ENCODE data around the gene FYCO1. TPM values are rescaled to one million over a fixed set of nuclear protein-coding genes. Genes with fewer than 3 reads are reported as not detected.

The FYCO1 gene
- total and polyA plus RNA-seq, 2 of the 13 experiments (the other 11 are each of a cell fraction or from before 2014, with no cell fraction given): 2.7 to 4.2 TPM

DNA sequence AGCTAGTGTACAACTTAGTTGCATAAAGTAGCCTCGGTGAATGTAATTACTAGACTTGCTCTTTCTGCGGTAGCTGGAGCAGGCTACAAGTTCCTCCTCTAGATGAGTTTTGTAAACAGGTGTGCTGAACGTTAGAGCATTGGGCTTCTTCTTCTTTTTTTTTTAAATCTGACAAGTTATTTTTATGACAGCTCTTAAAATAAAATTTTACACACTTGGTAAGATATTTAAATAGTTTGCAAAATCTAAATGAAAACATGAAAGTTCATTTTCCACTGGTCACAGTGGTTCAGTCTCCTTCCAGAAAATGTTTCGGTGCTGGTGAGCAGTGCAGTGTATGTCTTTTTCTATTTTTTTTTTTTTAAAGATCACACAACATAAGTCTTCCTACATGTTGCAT is 106.3 kb downstream of the FYCO1 start:
- no TSS peak for BruUV-seq (replicated peaks)
- in situ Hi-C loops (cut with HindIII; ENCODE audit: extremely low pct_ligation_motif_present, low pct_unique_long_range_greater_than_20kb) (no loop called here), intact Hi-C loops (cut with micrococcal nuclease; ENCODE audit: unreplicated experiment) (no loop called here)
- TF ChIP-seq, protein P1, sequence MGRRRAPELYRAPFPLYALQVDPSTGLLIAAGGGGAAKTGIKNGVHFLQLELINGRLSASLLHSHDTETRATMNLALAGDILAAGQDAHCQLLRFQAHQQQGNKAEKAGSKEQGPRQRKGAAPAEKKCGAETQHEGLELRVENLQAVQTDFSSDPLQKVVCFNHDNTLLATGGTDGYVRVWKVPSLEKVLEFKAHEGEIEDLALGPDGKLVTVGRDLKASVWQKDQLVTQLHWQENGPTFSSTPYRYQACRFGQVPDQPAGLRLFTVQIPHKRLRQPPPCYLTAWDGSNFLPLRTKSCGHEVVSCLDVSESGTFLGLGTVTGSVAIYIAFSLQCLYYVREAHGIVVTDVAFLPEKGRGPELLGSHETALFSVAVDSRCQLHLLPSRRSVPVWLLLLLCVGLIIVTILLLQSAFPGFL (CRISPR knock-in tag; IDR thresholded peaks at IDR 0.05): no peak
- TF ChIP-seq PHB2 (IDR thresholded peaks at IDR 0.05; ENCODE audit: partially characterized antibody) (no peak), CHD4 (IDR thresholded peaks at IDR 0.05; ENCODE audit: borderline replicate concordance, low read length) (no peak), SCMH1 (CRISPR knock-in tag; IDR thresholded peaks at IDR 0.05; ENCODE audit: borderline replicate concordance) (no peak), BCL6 (CRISPR knock-in tag; IDR thresholded peaks at IDR 0.05) (no peak), ZNF235 (CRISPR knock-in tag; IDR thresholded peaks at IDR 0.05; ENCODE audit: borderline replicate concordance) (no peak)
- TF ChIP-seq, protein P2, sequence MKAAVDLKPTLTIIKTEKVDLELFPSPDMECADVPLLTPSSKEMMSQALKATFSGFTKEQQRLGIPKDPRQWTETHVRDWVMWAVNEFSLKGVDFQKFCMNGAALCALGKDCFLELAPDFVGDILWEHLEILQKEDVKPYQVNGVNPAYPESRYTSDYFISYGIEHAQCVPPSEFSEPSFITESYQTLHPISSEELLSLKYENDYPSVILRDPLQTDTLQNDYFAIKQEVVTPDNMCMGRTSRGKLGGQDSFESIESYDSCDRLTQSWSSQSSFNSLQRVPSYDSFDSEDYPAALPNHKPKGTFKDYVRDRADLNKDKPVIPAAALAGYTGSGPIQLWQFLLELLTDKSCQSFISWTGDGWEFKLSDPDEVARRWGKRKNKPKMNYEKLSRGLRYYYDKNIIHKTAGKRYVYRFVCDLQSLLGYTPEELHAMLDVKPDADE (CRISPR knock-in tag; IDR thresholded peaks at IDR 0.05): no peak
- TF ChIP-seq, protein P3, sequence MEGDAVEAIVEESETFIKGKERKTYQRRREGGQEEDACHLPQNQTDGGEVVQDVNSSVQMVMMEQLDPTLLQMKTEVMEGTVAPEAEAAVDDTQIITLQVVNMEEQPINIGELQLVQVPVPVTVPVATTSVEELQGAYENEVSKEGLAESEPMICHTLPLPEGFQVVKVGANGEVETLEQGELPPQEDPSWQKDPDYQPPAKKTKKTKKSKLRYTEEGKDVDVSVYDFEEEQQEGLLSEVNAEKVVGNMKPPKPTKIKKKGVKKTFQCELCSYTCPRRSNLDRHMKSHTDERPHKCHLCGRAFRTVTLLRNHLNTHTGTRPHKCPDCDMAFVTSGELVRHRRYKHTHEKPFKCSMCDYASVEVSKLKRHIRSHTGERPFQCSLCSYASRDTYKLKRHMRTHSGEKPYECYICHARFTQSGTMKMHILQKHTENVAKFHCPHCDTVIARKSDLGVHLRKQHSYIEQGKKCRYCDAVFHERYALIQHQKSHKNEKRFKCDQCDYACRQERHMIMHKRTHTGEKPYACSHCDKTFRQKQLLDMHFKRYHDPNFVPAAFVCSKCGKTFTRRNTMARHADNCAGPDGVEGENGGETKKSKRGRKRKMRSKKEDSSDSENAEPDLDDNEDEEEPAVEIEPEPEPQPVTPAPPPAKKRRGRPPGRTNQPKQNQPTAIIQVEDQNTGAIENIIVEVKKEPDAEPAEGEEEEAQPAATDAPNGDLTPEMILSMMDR (CRISPR knock-in tag; IDR thresholded peaks at IDR 0.05): no peak
- ChIA-PET POLR2A (no interaction called here), CTCF (ENCODE audit: low intra/inter-chr PET ratio, low total read pairs) (no interaction called here)
- WGBS (ENCODE audit: low lambda C conversion rate): 23% methylated on average over 4 of the region's 4 CpGs
- no peak overlapping the region for H3K4me3 ChIP-seq (replicated peaks in 1 of 3; ENCODE audit: insufficient read depth in 1 of 3, low read depth in 2 of 3, low read length in 3 of 3)
- no peak for FAIRE-seq
- H3K4me1 ChIP-seq (ENCODE audit: insufficient read depth, low read length): no peaks in the 10 kb centered on the region
- H3K79me2 ChIP-seq (ENCODE audit: insufficient read depth, low read length): no peaks in the 10 kb centered on the region
- H3K9me3 ChIP-seq (ENCODE audit: low read length): no peaks in the 10 kb centered on the region
- no peak overlapping the region for H3K4me2 ChIP-seq (ENCODE audit: low read depth, low read length)
- ATAC-seq: no peak
- no peaks in the 10 kb centered on the region for H4K20me1 ChIP-seq (ENCODE audit: insufficient read depth, low read length)
- H3K27me3 ChIP-seq (ENCODE audit: control insufficient read depth in 1 of 2, insufficient read depth in 2 of 2, low read length in 2 of 2): peaks cover 0 to 4% of the 10 kb centered on the region in 2 experiments; a peak in 1 of 5 replicates
- no peak overlapping the region for H3K27ac ChIP-seq (ENCODE audit: extremely low read length, insufficient read depth, low read length)
- DNase-seq (ENCODE audit: low spot score): no peak
- H2AFZ ChIP-seq (ENCODE audit: low read length): no peak overlapping the region
- no peaks in the 10 kb centered on the region for H3K36me3 ChIP-seq (replicated peaks in 1 of 2; ENCODE audit: control insufficient read depth in 1 of 2, insufficient read depth in 2 of 2, low read length in 2 of 2)
- H3K9ac ChIP-seq (ENCODE audit: insufficient read depth, low read depth, low read length): no peak overlapping the region

Data from HepG2 (cell line).